ENCODE results near the gene TMEM43. TPM values are rescaled to one million over a fixed set of nuclear protein-coding genes. Genes with fewer than 3 reads are reported as not detected.

Gene TMEM43
- total RNA-seq, 1 experiment from 2014 or later: 32.4 TPM

DNA sequence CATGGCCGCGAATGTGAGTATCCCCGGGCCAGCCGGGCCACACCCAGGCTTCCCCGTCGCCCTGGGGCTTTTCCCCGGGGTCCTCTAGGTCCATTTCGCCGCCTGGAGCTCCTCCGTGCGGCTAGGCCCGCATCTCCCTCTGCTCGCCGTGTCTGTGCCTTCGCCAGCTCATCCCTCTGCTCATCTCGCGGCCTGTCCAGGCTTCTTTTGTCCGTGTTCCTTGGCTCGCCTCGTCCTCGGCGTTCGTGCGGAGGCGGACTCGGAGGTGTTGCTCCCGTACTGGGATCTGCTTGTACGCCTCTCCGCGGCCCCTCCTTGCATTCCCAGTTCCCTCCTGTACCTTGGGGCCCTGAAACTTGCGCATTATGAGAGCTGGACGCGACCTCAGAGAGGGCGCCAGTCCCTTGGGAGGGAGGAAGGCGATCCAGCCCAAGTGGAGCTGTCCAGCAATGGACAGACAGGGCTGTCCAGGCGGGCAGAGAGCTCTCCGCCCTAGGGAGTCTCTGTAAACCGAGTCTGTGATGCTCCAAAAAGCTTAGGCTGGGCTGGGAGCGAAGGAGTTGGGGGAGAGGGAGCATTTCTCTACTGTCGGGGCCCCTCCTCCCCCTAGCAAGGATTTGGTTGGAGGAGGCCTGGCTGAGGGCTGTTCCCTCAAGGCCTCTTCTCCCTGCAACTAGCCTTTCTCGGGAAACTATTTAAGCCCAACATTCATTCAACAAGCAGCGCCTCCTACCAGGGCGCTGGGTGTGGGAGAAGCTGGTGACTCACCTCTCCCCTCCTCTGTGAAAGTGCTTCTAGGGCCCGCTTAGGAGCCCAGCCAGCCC, 553 bp downstream of the TMEM43 start:
- no peaks in the 10 kb centered on the region for H3K9me2 ChIP-seq (ENCODE audit: insufficient read depth)
- TF ChIP-seq YY1 (IDR thresholded peaks at IDR 0.05; ENCODE audit: extremely low read depth, insufficient replicate concordance, low read depth, low read length) (no peak), POLR2AphosphoS5 (IDR thresholded peaks at IDR 0.05; ENCODE audit: low read depth, low read length) (peak; percentile 61)
- H3K27me3 ChIP-seq (ENCODE audit: insufficient read depth, low read length): no peaks in the 10 kb centered on the region
- ChIA-PET RAD21 (ENCODE audit: low non-redundant PET in 1 of 2, low total read pairs in 2 of 2, uncharacterized antibody in 2 of 2, unreplicated experiment in 2 of 2) (interaction anchor here in 1 of 2 experiments (0.7 to 2.7 kb wide), 3 partner anchors 53 to 231 kb away, joined by 3 to 7 read pairs (median 3); partner anchors contain the start of gene XPC), CTCF (interaction anchor here (1.1 to 2.0 kb wide), 3 partner anchors 19 to 229 kb away, joined by 3 to 11 read pairs (median 3); partner anchors contain the start of gene LSM3), POLR2A (interaction anchor here (1.0 to 3.0 kb wide), 10 partner anchors 9 to 229 kb away, joined by 3 to 18 read pairs (median 6); partner anchors contain the start of genes LSM3 and XPC)
- no peaks in the 10 kb centered on the region for H3K9me3 ChIP-seq (ENCODE audit: control insufficient read depth in 1 of 2, insufficient read depth in 1 of 2, low read depth in 1 of 2, low read length in 2 of 2)
- H3K36me3 ChIP-seq (ENCODE audit: control insufficient read depth in 1 of 2, insufficient read depth in 2 of 2, low read length in 2 of 2): peaks cover 6 to 19% of the 10 kb centered on the region in 2 experiments; a peak in 3 of 4 replicates
- H3K4me2 ChIP-seq (ENCODE audit: low read length): peak overlapping the region; percentile 97
- no peak overlapping the region for H2AFZ ChIP-seq (ENCODE audit: low read depth, low read length, poor library complexity, severe bottlenecking)
- peak overlapping the region; percentile 87 for H3K27ac ChIP-seq (ENCODE audit: low read depth, low read length)
- intact Hi-C loops (cut with micrococcal nuclease): loop anchor here (5.0 to 10.0 kb wide), 3 partner anchors 52 to 471 kb away; partner anchors contain the start of genes LSM3 and XPC
- no peaks in the 10 kb centered on the region; the same call in 1 of the 2 replicates for H4K20me1 ChIP-seq (ENCODE audit: insufficient read depth)
- DNase-seq (ENCODE audit: low read depth, low spot score) (peak; percentile 81), ATAC-seq (peak; percentile 55)
- TSS peak; percentile 38 for BruUV-seq (replicated peaks)
- H3K4me3 ChIP-seq (replicated peaks in 1 of 2; ENCODE audit: low read depth in 1 of 2, low read length in 2 of 2): peak overlapping the region; percentile 98 to 99
- H3K4me1 ChIP-seq (ENCODE audit: control insufficient read depth in 1 of 2, insufficient read depth in 2 of 2, low read length in 2 of 2): peaks cover 8 to 20% of the 10 kb centered on the region in 2 experiments; a peak in 3 of 4 replicates
- peak overlapping the region; percentile 92 for H3K9ac ChIP-seq (ENCODE audit: low read length)
- H3K79me2 ChIP-seq (ENCODE audit: insufficient read depth, low read length): peaks cover 81% of the 10 kb centered on the region

DNA sequence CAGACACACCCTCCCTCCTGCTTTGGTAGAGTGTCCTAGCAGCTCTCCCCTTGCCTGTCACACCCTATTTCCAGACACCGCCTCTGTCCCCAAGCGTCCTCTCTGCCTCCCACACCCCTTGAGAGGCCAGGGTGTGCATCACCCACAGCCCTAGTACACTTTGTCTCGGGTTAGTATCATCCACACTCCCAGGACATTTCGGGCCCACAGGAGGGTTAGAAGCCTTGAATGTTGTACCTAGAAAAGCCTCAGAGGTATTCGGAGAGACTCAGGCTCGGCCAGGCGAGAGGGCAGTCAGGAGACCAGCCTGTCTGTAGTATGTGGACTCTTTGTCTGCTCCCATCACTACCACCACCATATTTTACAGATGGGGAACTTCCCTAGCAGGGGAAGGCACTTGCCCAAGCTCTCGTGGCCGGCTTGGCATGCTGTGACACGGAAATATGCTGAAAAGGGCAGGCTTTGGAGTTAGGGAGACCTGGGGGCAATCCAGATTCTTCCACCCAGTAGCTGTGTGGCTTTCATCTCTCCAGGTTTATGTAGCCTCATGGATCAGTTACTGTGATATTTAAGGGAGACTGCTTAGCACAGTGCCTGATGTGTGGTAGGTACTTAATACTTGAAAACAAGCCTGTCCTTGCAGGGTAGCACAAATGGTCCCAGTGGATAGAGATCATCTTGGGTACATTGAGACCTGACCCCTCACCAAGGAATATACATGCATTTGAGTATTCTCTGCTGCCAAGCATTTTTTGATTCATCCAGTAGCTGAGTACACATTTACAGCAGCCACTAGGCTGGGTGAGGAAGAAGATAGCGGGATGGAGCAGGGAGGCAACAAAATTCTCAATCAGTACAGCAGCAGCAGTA, 1.4 kb downstream of the TMEM43 start:
- intact Hi-C loops (cut with micrococcal nuclease): loop anchor here (5.0 to 10.0 kb wide), 3 partner anchors 51 to 471 kb away; partner anchors contain the start of genes LSM3 and XPC
- BruUV-seq (replicated peaks): no TSS peak
- Histone ChIP-seq H3K9me2 (ENCODE audit: insufficient read depth) (no peaks in the 10 kb centered on the region), H3K79me2 (ENCODE audit: insufficient read depth, low read length) (peaks cover 80% of the 10 kb centered on the region), H3K4me2 (ENCODE audit: low read length) (peak overlapping the region; percentile 97), H2AFZ (ENCODE audit: low read depth, low read length, poor library complexity, severe bottlenecking) (no peak overlapping the region), H3K4me1 (ENCODE audit: control insufficient read depth in 1 of 2, insufficient read depth in 2 of 2, low read length in 2 of 2) (peaks cover 8 to 20% of the 10 kb centered on the region in 2 experiments; a peak in 3 of 4 replicates), H3K27ac (ENCODE audit: low read depth, low read length) (peak overlapping the region; percentile 87), H3K4me3 (replicated peaks in 1 of 2; ENCODE audit: low read depth in 1 of 2, low read length in 2 of 2) (peak overlapping the region; percentile 98 to 99), H4K20me1 (ENCODE audit: insufficient read depth) (no peaks in the 10 kb centered on the region; the same call in 1 of the 2 replicates), H3K9ac (ENCODE audit: low read length) (peak overlapping the region; percentile 92), H3K27me3 (ENCODE audit: insufficient read depth, low read length) (no peaks in the 10 kb centered on the region), H3K36me3 (ENCODE audit: control insufficient read depth in 1 of 2, insufficient read depth in 2 of 2, low read length in 2 of 2) (peaks cover 10 to 26% of the 10 kb centered on the region in 2 experiments; a peak in 3 of 4 replicates), H3K9me3 (ENCODE audit: control insufficient read depth in 1 of 2, insufficient read depth in 1 of 2, low read depth in 1 of 2, low read length in 2 of 2) (no peaks in the 10 kb centered on the region)
- TF ChIP-seq, protein P1, sequence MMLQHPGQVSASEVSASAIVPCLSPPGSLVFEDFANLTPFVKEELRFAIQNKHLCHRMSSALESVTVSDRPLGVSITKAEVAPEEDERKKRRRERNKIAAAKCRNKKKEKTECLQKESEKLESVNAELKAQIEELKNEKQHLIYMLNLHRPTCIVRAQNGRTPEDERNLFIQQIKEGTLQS (IDR thresholded peaks at IDR 0.05): no peak
- TF ChIP-seq POLR2A (IDR thresholded peaks at IDR 0.05; ENCODE audit: borderline replicate concordance, extremely low read depth, insufficient read depth, insufficient read length) (no peak), TCF7L2 (IDR thresholded peaks at IDR 0.05; ENCODE audit: borderline replicate concordance, extremely low read depth, insufficient read depth, insufficient read length) (no peak)
- ATAC-seq: no peak
- CTCF ChIA-PET: interaction anchor here (2.0 kb wide), 1 partner anchor 230 kb away, joined by 11 read pairs; no protein-coding TSS in a partner anchor
- POLR2A ChIA-PET: interaction anchor here (1.6 to 3.0 kb wide), 7 partner anchors 9 to 230 kb away, joined by 3 to 18 read pairs (median 7); partner anchors contain the start of genes LSM3 and XPC
- DNase-seq (ENCODE audit: low read depth, low spot score): no peak
- RAD21 ChIA-PET (ENCODE audit: low non-redundant PET in 1 of 2, low total read pairs in 2 of 2, uncharacterized antibody in 2 of 2, unreplicated experiment in 2 of 2): interaction anchor here in 1 of 2 experiments (0.7 to 2.7 kb wide), 2 partner anchors 230 to 231 kb away, joined by 3 to 7 read pairs; no protein-coding TSS in a partner anchor
